ENCODE data around the gene PCSK1. TPM values are rescaled to one million over a fixed set of nuclear protein-coding genes. Genes with fewer than 3 reads are reported as not detected.

The PCSK1 gene
- total RNA-seq, 1 donor from 2014 or later = 0.41 TPM

DNA sequence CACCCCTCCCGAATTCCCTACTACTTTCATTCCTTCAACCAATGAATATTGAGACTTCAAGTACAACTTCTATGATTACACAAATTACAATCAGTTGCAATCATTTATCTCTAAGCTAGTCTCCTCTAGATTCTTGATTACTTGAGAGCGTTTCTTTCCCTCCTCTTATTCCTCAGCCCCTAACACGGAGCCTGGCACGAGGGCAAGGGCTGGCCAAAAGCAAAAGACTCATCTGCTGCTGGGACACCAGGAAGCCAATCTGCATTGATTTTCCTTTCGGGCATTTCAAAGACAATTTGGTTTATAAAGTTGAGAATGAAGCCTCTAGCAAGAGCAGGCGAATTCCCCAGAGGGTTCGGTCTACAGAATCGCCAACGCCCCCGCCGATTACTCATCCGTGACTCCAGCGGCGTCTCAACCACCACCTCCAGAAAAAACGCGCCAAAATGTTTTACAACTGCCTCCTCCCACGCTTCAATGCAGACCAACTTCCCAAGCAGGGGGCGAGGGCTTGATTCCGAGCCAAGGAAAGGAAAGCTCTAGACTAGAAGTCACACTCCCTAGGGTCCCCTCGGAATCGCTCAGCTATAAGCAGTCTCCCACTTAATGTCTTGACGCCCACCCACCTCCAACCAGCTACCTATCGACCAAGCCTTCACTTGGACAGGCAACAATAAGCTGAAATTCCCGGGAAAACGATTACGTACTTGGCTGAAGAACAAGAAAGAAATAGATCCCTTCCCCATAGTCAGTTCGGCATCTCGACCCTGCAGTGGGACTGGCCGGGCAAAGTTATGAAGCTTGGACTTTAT is 1.5 kb downstream of the PCSK1 start:
- Mint-ChIP-seq H3K9me3 (ENCODE audit: unreplicated experiment) (no peaks in the 10 kb centered on the region), H3K36me3 (ENCODE audit: low read depth, unreplicated experiment) (no peaks in the 10 kb centered on the region), H3K27me3 (ENCODE audit: unreplicated experiment) (peaks cover 14% of the 10 kb centered on the region), H3K4me3 (ENCODE audit: unreplicated experiment) (peak overlapping the region; percentile 66), H3K27ac (ENCODE audit: unreplicated experiment) (no peak overlapping the region), H3K4me1 (ENCODE audit: unreplicated experiment) (peaks cover 26% of the 10 kb centered on the region)
- no peak for DNase-seq (ENCODE audit: low spot score)
- TF ChIP-seq, protein P1, sequence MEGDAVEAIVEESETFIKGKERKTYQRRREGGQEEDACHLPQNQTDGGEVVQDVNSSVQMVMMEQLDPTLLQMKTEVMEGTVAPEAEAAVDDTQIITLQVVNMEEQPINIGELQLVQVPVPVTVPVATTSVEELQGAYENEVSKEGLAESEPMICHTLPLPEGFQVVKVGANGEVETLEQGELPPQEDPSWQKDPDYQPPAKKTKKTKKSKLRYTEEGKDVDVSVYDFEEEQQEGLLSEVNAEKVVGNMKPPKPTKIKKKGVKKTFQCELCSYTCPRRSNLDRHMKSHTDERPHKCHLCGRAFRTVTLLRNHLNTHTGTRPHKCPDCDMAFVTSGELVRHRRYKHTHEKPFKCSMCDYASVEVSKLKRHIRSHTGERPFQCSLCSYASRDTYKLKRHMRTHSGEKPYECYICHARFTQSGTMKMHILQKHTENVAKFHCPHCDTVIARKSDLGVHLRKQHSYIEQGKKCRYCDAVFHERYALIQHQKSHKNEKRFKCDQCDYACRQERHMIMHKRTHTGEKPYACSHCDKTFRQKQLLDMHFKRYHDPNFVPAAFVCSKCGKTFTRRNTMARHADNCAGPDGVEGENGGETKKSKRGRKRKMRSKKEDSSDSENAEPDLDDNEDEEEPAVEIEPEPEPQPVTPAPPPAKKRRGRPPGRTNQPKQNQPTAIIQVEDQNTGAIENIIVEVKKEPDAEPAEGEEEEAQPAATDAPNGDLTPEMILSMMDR (IDR thresholded peaks at IDR 0.05; ENCODE audit: unreplicated experiment) = no peak

DNA sequence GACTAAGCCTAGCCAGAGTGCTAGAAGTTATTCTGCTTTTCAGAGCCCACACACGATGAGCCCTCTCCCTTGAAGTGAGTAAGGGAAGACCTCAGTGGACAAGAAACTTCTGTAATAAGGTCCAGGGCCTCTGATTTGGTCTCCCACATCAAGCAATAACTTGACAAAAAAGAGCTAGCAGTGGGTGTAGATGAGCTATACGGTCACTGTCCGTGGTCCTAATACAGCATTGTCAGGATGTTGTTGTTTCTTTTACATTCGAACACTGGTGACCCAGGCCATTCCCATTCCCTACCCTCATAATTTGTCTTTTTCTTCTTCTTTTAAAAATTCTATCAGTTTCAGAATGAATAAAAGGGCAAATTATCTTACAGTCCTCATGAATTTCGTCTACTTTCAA is 5.2 kb downstream of the PCSK1 start:
- no peak overlapping the region for H3K27ac Mint-ChIP-seq (ENCODE audit: unreplicated experiment)
- H3K4me1 Mint-ChIP-seq (ENCODE audit: unreplicated experiment) = peaks cover 14% of the 10 kb centered on the region
- H3K9me3 Mint-ChIP-seq (ENCODE audit: unreplicated experiment) = no peaks in the 10 kb centered on the region
- H3K36me3 Mint-ChIP-seq (ENCODE audit: low read depth, unreplicated experiment) = no peaks in the 10 kb centered on the region
- no peak overlapping the region for H3K4me3 Mint-ChIP-seq (ENCODE audit: unreplicated experiment)
- peak; percentile 35 for DNase-seq (ENCODE audit: low spot score)
- H3K27me3 Mint-ChIP-seq (ENCODE audit: unreplicated experiment) = peaks cover 10% of the 10 kb centered on the region
- TF ChIP-seq, protein P1 (IDR thresholded peaks at IDR 0.05; ENCODE audit: unreplicated experiment) = no peak

DNA sequence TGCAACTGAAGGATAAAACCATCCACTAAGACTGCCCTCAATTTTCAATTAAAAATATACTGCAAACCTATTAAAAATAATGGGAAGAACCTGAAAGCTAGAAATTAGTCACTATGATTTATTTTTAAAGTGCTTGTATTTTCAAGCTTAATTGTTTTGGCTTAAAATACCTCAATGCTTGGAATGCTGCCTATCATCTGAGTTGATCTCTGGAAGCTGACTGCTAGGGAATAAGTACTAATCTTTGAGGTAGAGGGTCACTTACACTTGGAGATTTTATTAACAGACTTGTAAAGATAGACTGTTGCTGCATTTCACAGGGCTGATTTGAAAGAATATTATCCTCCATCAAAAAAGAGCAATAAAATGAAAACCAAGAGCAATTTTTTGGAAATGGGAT is 6.2 kb downstream of the PCSK1 start:
- peaks cover 9% of the 10 kb centered on the region for H3K27me3 Mint-ChIP-seq (ENCODE audit: unreplicated experiment)
- TF ChIP-seq, protein P1 (IDR thresholded peaks at IDR 0.05; ENCODE audit: unreplicated experiment) = no peak
- peaks cover 8% of the 10 kb centered on the region for H3K4me1 Mint-ChIP-seq (ENCODE audit: unreplicated experiment)
- H3K36me3 Mint-ChIP-seq (ENCODE audit: low read depth, unreplicated experiment) = no peaks in the 10 kb centered on the region
- no peaks in the 10 kb centered on the region for H3K9me3 Mint-ChIP-seq (ENCODE audit: unreplicated experiment)
- H3K27ac Mint-ChIP-seq (ENCODE audit: unreplicated experiment) = no peak overlapping the region
- no peak for DNase-seq (ENCODE audit: low spot score)
- no peak overlapping the region for H3K4me3 Mint-ChIP-seq (ENCODE audit: unreplicated experiment)

DNA sequence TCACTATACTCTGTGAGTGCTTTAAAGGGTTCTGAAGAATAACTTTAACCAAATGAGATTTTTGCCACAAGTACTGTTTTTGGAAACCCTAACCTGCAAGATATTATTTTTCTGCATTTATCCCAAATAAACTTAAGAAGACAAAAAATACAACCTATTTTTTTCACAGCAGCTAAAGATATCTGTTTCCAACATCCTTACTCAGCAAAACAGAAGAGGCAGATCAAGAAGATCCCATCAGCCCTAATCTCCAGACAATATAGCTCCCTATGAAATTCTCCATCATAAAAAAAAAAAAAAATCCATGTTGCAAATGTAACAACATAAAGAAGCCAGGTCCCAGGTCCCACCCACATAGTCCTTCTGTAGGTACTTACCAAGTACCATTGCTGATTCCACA is 7.6 kb downstream of the PCSK1 start:
- no peaks in the 10 kb centered on the region for H3K9me3 Mint-ChIP-seq (ENCODE audit: unreplicated experiment)
- no peaks in the 10 kb centered on the region for H3K4me1 Mint-ChIP-seq (ENCODE audit: unreplicated experiment)
- no peak overlapping the region for H3K4me3 Mint-ChIP-seq (ENCODE audit: unreplicated experiment)
- no peaks in the 10 kb centered on the region for H3K36me3 Mint-ChIP-seq (ENCODE audit: low read depth, unreplicated experiment)
- no peak for DNase-seq (ENCODE audit: low spot score)
- H3K27ac Mint-ChIP-seq (ENCODE audit: unreplicated experiment) = no peak overlapping the region
- no peaks in the 10 kb centered on the region for H3K27me3 Mint-ChIP-seq (ENCODE audit: unreplicated experiment)
- TF ChIP-seq, protein P1 (IDR thresholded peaks at IDR 0.05; ENCODE audit: unreplicated experiment) = no peak

DNA sequence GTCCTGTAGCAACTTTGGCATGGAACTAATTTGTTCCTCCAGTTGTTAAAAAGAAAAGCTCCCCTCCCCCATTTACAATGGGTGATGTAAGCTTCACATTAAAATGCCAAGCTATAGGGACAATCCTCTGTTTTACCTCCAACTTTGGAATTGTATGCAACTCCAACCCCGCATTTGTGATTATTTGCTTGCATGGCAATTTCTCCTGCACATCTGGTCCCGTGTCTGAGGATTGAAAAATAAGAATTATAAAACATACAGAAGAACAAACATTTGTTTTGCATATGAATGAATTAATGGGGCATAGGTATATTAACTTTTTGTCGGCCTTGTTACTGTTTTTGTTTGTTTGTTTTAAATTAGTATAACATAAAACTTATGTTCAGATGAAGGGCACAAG is 17.2 kb downstream of the PCSK1 start:
- no peaks in the 10 kb centered on the region for H3K36me3 Mint-ChIP-seq (ENCODE audit: low read depth, unreplicated experiment)
- peaks cover 4% of the 10 kb centered on the region for H3K4me1 Mint-ChIP-seq (ENCODE audit: unreplicated experiment)
- H3K27me3 Mint-ChIP-seq (ENCODE audit: unreplicated experiment) = no peaks in the 10 kb centered on the region
- no peak overlapping the region for H3K27ac Mint-ChIP-seq (ENCODE audit: unreplicated experiment)
- H3K9me3 Mint-ChIP-seq (ENCODE audit: unreplicated experiment) = no peaks in the 10 kb centered on the region
- TF ChIP-seq, protein P1 (IDR thresholded peaks at IDR 0.05; ENCODE audit: unreplicated experiment) = no peak
- H3K4me3 Mint-ChIP-seq (ENCODE audit: unreplicated experiment) = no peak overlapping the region
- DNase-seq (ENCODE audit: low spot score) = no peak

Data from endothelial cell (in vitro differentiated cells).